ENCODE data around the gene SHISAL1.

Gene SHISAL1

DNA sequence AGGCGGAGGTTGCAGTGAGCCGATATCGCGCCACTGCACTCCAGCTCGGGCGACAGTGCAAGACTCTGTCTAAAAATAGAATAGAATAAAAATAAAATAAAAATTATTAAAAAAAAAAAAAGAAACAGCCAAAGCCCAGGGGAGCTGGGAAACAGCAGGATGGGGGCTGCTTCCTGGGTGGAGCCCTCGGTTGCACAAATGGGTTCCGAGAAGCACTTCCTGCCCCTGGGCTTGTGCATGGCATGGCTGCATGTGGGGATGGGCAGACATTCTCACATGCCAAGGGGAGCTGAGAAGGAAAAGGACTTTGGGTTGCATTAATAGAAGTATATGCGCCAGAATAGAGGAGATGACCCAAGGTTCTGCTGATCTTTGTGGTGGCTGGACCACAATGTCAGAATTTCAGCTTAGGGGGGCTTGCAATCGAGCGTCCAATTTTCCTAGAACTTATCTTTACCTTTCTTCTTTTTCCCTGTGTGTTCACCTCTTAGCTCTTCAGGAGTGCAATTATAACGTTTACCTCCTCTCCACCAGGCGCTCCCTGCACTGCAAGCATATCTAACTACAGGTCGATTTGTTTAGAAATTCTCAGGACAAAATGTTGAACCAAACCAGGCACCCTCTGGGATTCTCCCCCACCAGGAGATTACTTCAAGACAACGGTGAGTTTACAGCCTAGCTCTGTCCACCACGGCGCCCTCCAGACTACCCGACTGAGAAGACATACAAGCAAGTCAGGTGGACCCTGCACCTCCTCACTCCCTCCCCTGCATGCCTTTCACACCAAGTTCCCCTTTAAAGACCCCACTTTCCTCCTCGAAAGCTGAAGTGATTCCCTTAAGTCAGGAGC lies 53.2 kb downstream of the SHISAL1 start:
- no peak overlapping the region for H2AFZ ChIP-seq (ENCODE audit: low read depth, low read length)
- H3K4me1 ChIP-seq (ENCODE audit: control insufficient read depth, insufficient read depth, low read depth, low read length): no peaks in the 10 kb centered on the region
- no peak overlapping the region for H2BK12ac ChIP-seq (ENCODE audit: low read length in 2 of 2)
- WGBS: 84% methylated on average over 14 of the region's 19 CpGs
- no peak for DNase-seq
- H3K9ac ChIP-seq (ENCODE audit: low read length): no peak overlapping the region
- no peak overlapping the region for H2BK120ac ChIP-seq (ENCODE audit: low read depth, low read length)
- no peak overlapping the region for H2BK15ac ChIP-seq (ENCODE audit: low read depth, poor library complexity, severe bottlenecking)
- H4K91ac ChIP-seq (ENCODE audit: low read length): no peak overlapping the region
- H2BK5ac ChIP-seq (ENCODE audit: low read depth, low read length, poor library complexity, severe bottlenecking): no peak overlapping the region
- no peak overlapping the region for H3K4me2 ChIP-seq (ENCODE audit: low read length, poor library complexity, severe bottlenecking)
- no peak overlapping the region for H2AK5ac ChIP-seq (ENCODE audit: low read length, severe bottlenecking)
- H3K23ac ChIP-seq (ENCODE audit: low read length in 2 of 2): no peak overlapping the region
- H3K27me3 ChIP-seq (ENCODE audit: control insufficient read depth in 1 of 2, insufficient read depth in 1 of 2, low read length in 2 of 2): peaks cover 24 to 30% of the 10 kb centered on the region in 2 experiments
- H3K14ac ChIP-seq (ENCODE audit: low read length in 2 of 2): no peak overlapping the region
- no peaks in the 10 kb centered on the region for H3K9me3 ChIP-seq (ENCODE audit: control insufficient read depth, low read length)
- H3K4me3 ChIP-seq (ENCODE audit: insufficient read depth in 1 of 2, low read depth in 1 of 2, low read length in 2 of 2): no peak overlapping the region
- H3K18ac ChIP-seq (ENCODE audit: low read depth in 1 of 2, low read length in 2 of 2): no peak overlapping the region
- H4K8ac ChIP-seq (ENCODE audit: low read length): no peak overlapping the region
- no peak overlapping the region for H3K27ac ChIP-seq (ENCODE audit: low read length, poor library complexity, severe bottlenecking)
- no peaks in the 10 kb centered on the region for H3K79me1 ChIP-seq (replicated peaks; ENCODE audit: low read length, poor library complexity, severe bottlenecking)
- no peaks in the 10 kb centered on the region for H3K36me3 ChIP-seq (ENCODE audit: control insufficient read depth in 1 of 2, insufficient read depth in 2 of 2, low read depth in 1 of 2, low read length in 2 of 2)
- no peak overlapping the region for H3K4ac ChIP-seq (ENCODE audit: low read depth in 1 of 2, low read length in 2 of 2)

DNA sequence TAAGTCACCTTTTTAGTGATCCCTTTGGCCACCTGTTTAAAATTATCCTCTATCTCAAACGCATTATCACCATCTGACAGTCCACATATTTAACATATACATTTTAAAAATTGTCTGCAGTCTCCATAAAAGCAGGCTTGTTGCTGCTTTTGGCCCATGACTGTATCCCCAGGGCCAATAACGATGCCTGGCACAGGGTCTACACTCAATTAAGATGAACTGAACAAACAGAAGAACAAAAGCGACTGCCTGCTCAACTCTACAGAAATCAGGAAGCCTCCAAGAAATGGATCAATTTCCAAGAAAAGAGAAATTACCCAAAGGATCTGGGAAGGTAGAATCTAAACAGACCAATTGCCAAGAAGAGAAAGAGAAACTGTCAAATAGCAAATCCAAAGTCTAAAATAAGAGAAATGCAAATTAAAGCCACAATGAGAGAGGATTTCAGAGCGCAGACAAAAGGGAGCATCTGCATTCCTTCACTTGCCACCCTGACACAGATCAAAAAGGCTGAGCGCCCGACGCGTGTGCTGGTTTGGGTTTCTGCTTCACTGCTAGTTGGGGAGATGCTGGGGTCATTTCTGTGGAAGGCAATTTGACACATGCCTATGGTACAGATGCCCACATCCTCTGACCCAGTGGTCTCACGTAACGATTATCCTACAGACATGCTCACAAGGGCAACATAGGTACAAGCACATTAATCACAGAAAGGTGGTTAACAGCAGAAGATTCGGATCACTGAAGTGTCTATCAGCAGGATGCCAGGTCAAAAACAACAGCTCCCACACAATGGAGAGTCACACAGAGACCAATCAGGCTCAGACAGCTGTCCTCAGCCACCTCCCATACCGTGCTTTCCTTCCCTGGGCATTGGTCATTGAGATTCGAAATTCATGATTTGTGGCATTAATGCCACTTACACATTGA lies 55.9 kb downstream of the SHISAL1 start:
- no peaks in the 10 kb centered on the region for H3K36me3 ChIP-seq (ENCODE audit: control insufficient read depth in 1 of 2, insufficient read depth in 2 of 2, low read depth in 1 of 2, low read length in 2 of 2)
- H4K8ac ChIP-seq (ENCODE audit: low read length): no peak overlapping the region
- H3K14ac ChIP-seq (ENCODE audit: low read length in 2 of 2): no peak overlapping the region
- H3K9ac ChIP-seq (ENCODE audit: low read length): no peak overlapping the region
- H2BK12ac ChIP-seq (ENCODE audit: low read length in 2 of 2): no peak overlapping the region
- no peak overlapping the region for H3K4me2 ChIP-seq (ENCODE audit: low read length, poor library complexity, severe bottlenecking)
- no peak overlapping the region for H2BK15ac ChIP-seq (ENCODE audit: low read depth, poor library complexity, severe bottlenecking)
- H4K91ac ChIP-seq (ENCODE audit: low read length): no peak overlapping the region
- no peak overlapping the region for H2AFZ ChIP-seq (ENCODE audit: low read depth, low read length)
- H3K18ac ChIP-seq (ENCODE audit: low read depth in 1 of 2, low read length in 2 of 2): no peak overlapping the region
- H3K4me1 ChIP-seq (ENCODE audit: control insufficient read depth, insufficient read depth, low read depth, low read length): no peaks in the 10 kb centered on the region
- H3K27me3 ChIP-seq (ENCODE audit: control insufficient read depth in 1 of 2, insufficient read depth in 1 of 2, low read length in 2 of 2): peaks cover 21 to 29% of the 10 kb centered on the region in 2 experiments
- no peak overlapping the region for H3K23ac ChIP-seq (ENCODE audit: low read length in 2 of 2)
- 78% methylated on average over 12 of the region's 13 CpGs for WGBS
- H3K27ac ChIP-seq (ENCODE audit: low read length, poor library complexity, severe bottlenecking): no peak overlapping the region
- no peak overlapping the region for H2BK5ac ChIP-seq (ENCODE audit: low read depth, low read length, poor library complexity, severe bottlenecking)
- H3K4ac ChIP-seq (ENCODE audit: low read depth in 1 of 2, low read length in 2 of 2): no peak overlapping the region
- no peaks in the 10 kb centered on the region for H3K79me1 ChIP-seq (replicated peaks; ENCODE audit: low read length, poor library complexity, severe bottlenecking)
- H2BK120ac ChIP-seq (ENCODE audit: low read depth, low read length): no peak overlapping the region
- H3K9me3 ChIP-seq (ENCODE audit: control insufficient read depth, low read length): no peaks in the 10 kb centered on the region
- no peak overlapping the region for H3K4me3 ChIP-seq (ENCODE audit: insufficient read depth in 1 of 2, low read depth in 1 of 2, low read length in 2 of 2)
- DNase-seq: no peak
- H2AK5ac ChIP-seq (ENCODE audit: low read length, severe bottlenecking): no peak overlapping the region

DNA sequence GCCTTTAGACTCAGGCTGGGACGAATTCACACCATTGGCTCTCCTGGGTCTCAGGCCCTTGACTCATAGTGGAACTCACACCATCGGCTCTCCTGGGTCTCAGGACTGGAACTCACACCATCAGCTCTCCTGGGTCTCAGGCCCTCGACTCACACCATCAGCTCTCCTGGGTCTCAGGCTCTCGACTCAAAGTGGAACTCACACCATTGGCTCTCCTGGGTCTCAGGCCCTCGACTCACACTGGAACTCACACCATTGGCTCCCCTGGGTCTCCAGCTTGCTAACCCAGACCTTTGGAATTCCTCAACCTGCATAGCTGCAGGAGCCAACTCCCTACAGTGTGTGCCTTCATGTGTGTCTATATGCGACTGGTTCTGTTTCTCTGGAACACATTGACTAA lies 56.7 kb downstream of the SHISAL1 start:
- 74% methylated on average over 6 of the region's 6 CpGs for WGBS
- no peak for DNase-seq
- Histone ChIP-seq H3K18ac (ENCODE audit: low read depth in 1 of 2, low read length in 2 of 2) (no peak overlapping the region), H3K4me2 (ENCODE audit: low read length, poor library complexity, severe bottlenecking) (no peak overlapping the region), H3K4me3 (ENCODE audit: insufficient read depth in 1 of 2, low read depth in 1 of 2, low read length in 2 of 2) (no peak overlapping the region), H4K91ac (ENCODE audit: low read length) (no peak overlapping the region), H2BK5ac (ENCODE audit: low read depth, low read length, poor library complexity, severe bottlenecking) (no peak overlapping the region), H2BK120ac (ENCODE audit: low read depth, low read length) (no peak overlapping the region), H3K14ac (ENCODE audit: low read length in 2 of 2) (no peak overlapping the region), H3K36me3 (ENCODE audit: control insufficient read depth in 1 of 2, insufficient read depth in 2 of 2, low read depth in 1 of 2, low read length in 2 of 2) (no peaks in the 10 kb centered on the region), H3K79me1 (replicated peaks; ENCODE audit: low read length, poor library complexity, severe bottlenecking) (no peaks in the 10 kb centered on the region), H3K9me3 (ENCODE audit: control insufficient read depth, low read length) (peaks cover 3% of the 10 kb centered on the region), H3K23ac (ENCODE audit: low read length in 2 of 2) (no peak overlapping the region), H2AK5ac (ENCODE audit: low read length, severe bottlenecking) (no peak overlapping the region), H3K27ac (ENCODE audit: low read length, poor library complexity, severe bottlenecking) (no peak overlapping the region), H3K9ac (ENCODE audit: low read length) (no peak overlapping the region), H2BK15ac (ENCODE audit: low read depth, poor library complexity, severe bottlenecking) (no peak overlapping the region), H3K4ac (ENCODE audit: low read depth in 1 of 2, low read length in 2 of 2) (no peak overlapping the region), H3K27me3 (ENCODE audit: control insufficient read depth in 1 of 2, insufficient read depth in 1 of 2, low read length in 2 of 2) (peaks cover 21 to 29% of the 10 kb centered on the region in 2 experiments), H2BK12ac (ENCODE audit: low read length in 2 of 2) (no peak overlapping the region), H2AFZ (ENCODE audit: low read depth, low read length) (no peak overlapping the region), H4K8ac (ENCODE audit: low read length) (no peak overlapping the region), H3K4me1 (ENCODE audit: control insufficient read depth, insufficient read depth, low read depth, low read length) (no peaks in the 10 kb centered on the region)

DNA sequence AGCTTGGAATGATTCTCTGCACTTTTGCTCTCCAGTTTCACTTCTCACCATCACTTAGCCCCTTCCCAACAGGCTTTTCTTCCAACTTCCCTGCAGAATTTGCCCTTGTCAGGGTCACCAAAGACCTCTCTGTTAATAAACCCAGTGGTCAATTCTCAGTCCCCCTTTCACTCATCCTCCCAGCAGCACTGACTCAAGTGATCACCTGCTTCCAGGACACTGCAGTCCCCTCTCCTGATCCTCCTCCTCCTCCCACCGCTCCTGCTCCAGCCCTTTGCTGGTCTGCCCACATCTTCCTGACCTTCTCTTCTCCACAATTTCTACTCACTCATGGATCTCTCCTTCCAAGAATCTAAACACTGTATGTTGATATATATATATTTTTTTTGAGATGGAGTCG lies 57.9 kb downstream of the SHISAL1 start:
- Histone ChIP-seq H3K79me1 (replicated peaks; ENCODE audit: low read length, poor library complexity, severe bottlenecking) (no peaks in the 10 kb centered on the region), H3K18ac (ENCODE audit: low read depth in 1 of 2, low read length in 2 of 2) (no peak overlapping the region), H2AK5ac (ENCODE audit: low read length, severe bottlenecking) (no peak overlapping the region), H3K14ac (ENCODE audit: low read length in 2 of 2) (peak overlapping the region in 1 of 2 experiments; percentile 79), H3K36me3 (ENCODE audit: control insufficient read depth in 1 of 2, insufficient read depth in 2 of 2, low read depth in 1 of 2, low read length in 2 of 2) (no peaks in the 10 kb centered on the region), H3K4ac (ENCODE audit: low read depth in 1 of 2, low read length in 2 of 2) (no peak overlapping the region), H3K9me3 (ENCODE audit: control insufficient read depth, low read length) (peaks cover 15% of the 10 kb centered on the region), H3K4me3 (ENCODE audit: insufficient read depth in 1 of 2, low read depth in 1 of 2, low read length in 2 of 2) (no peak overlapping the region), H2BK120ac (ENCODE audit: low read depth, low read length) (no peak overlapping the region), H2BK12ac (ENCODE audit: low read length in 2 of 2) (no peak overlapping the region), H3K27me3 (ENCODE audit: control insufficient read depth in 1 of 2, insufficient read depth in 1 of 2, low read length in 2 of 2) (peaks cover 19 to 23% of the 10 kb centered on the region in 2 experiments), H2AFZ (ENCODE audit: low read depth, low read length) (no peak overlapping the region), H2BK15ac (ENCODE audit: low read depth, poor library complexity, severe bottlenecking) (no peak overlapping the region), H3K4me2 (ENCODE audit: low read length, poor library complexity, severe bottlenecking) (no peak overlapping the region), H3K4me1 (ENCODE audit: control insufficient read depth, insufficient read depth, low read depth, low read length) (no peaks in the 10 kb centered on the region), H3K27ac (ENCODE audit: low read length, poor library complexity, severe bottlenecking) (no peak overlapping the region), H3K23ac (ENCODE audit: low read length in 2 of 2) (no peak overlapping the region), H2BK5ac (ENCODE audit: low read depth, low read length, poor library complexity, severe bottlenecking) (no peak overlapping the region), H4K91ac (ENCODE audit: low read length) (no peak overlapping the region), H4K8ac (ENCODE audit: low read length) (no peak overlapping the region), H3K9ac (ENCODE audit: low read length) (no peak overlapping the region)
- DNase-seq: no peak
- 88% methylated on average over 2 of the region's 2 CpGs for WGBS
